GM21447 (cell line): ENCODE results near the gene PHLDA1.

Source experiments
- ATAC-seq: cut with Tn5 transposase; IDR thresholded peaks from one replicate; pipeline ENCODE4 v1.9.1; 2021; ENCODE audit not compliant: unreplicated experiment

Gene PHLDA1

DNA sequence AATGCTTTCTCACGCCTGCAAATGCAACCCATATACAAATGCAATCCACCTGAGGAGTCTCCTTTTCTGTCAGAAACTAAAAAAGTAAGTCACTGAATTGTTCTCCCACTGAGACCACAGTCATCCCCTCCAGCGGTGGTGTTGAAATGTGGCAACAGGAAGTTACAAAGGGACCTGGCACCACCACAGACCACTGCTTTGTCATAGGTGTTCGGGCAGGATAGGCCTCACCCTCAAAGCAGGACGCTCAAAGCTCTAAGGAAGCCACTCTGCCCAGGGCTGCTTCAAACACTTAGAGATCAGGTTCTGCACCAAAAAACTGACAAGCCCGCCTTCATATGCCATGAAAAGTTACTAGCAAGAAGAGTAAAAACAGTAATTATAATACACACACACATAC lies 11.3 kb downstream of the PHLDA1 start:
- peak; percentile 76 for ATAC-seq

GRCh38 chr12:76018672-76019071 lies 12.9 kb downstream of the PHLDA1 start:
- no peak for ATAC-seq

GRCh38 chr12:76018111-76018510 lies 13.5 kb downstream of the PHLDA1 start:
- no peak for ATAC-seq

DNA sequence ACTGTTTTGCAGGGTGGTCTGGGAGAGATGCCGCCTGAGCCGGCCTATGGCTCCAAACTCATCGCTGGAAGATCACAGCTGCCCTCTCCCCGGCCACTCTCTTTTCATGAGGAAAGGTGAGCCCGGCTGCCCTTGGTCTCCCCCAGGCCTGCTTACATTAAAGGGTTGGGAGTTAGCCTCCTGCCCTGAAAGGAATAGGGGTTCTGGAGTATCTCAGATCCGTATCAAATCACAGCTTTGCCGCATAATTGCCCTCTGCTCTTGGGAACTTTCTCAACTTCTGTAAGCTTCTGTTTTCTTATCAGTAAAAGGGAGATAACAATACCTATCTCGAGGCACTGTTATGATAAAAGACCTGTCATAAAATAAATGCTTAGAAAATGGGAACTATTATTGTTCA lies 17.6 kb downstream of the PHLDA1 start:
- no peak for ATAC-seq

DNA sequence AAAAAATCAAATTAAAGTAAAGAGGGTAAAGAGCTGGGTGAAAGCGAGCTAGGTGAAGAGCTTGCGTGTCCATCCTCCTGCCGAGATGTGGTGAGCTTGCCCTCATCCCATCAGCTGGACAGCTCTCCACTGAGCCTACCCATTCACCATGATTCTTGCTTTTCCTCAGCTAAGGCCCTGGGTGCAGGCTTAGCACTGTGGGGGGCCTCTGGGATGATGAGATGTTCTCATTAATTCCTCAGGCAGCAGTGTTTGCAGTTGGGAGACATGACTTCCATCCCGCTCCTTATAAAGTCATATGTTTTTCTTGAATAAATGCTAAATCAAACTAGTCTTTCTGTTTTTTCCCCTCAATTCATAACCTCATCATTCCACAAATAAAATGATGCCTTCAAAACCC lies 18.0 kb downstream of the PHLDA1 start:
- ATAC-seq: no peak

DNA sequence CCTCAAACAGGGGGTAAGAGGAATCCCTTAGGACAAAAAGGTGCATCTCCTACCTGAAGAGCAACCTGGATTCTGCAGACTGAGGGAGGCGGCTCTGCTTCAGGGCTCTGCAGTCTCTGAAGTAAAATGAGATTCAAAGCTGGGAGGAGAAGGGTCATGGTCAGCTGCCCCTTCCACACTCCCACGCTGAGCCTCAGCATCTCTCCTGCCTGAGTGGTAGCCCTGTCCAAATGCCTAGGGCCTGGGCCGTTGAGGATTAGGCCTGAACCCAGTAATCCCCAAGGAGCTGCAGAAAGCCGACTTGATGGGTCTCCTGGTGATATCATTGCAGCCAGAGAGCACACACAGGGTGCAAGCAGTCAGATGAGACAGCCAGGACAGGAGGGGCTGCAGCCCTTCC lies 18.9 kb downstream of the PHLDA1 start:
- no peak for ATAC-seq

DNA sequence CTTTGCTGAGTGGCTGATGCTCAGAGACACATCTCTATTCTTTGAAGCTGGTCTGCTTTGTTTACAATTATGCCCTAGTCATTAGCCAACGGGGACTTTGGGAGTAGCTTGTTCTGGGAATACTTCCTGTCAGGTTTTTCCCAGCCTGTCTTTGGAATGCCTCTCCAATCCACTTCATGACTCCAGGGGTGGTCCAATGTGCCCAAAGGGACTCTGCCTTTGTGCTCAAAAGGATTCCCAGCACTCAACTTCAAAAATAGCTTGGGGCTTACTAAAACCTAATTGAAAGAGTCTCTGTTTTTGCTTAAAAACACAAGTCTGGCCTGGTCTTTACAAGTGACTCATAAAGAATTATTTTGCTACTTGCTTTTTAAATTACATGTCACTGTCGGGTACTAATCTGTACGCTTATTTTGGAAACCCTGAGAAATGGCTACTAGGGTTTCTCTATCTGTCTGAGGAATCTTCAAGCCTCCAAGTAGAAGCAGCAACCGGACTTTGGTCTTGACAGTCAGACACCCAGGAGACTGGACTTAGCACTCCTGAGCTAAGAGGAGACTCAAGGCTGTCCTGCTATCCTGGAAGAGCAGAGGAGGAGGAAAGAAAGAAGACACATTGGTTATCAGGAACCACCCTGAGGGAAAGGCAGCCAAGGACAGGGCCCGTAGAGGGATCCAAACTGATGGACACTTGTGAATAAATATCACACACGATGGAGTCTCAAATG lies 20.7 kb downstream of the PHLDA1 start:
- ATAC-seq: no peak

- no peak for ATAC-seq
Observed at GRCh38 chr12:76008428-76008827, 23.1 kb downstream of the PHLDA1 start.

- no peak for ATAC-seq
Observed at GRCh38 chr12:76007640-76008039, 23.9 kb downstream of the PHLDA1 start.

GRCh38 chr12:76006028-76006925 lies 25.3 kb downstream of the PHLDA1 start:
- ATAC-seq: no peak

- no peak for ATAC-seq
Observed at GRCh38 chr12:76003355-76003638, 28.3 kb downstream of the PHLDA1 start.

GRCh38 chr12:76002598-76003354 lies 28.8 kb downstream of the PHLDA1 start:
- ATAC-seq: no peak

GRCh38 chr12:75998292-75999063 lies 33.1 kb downstream of the PHLDA1 start:
- no peak for ATAC-seq

GRCh38 chr12:75997658-75998057 lies 33.9 kb downstream of the PHLDA1 start:
- ATAC-seq: no peak

DNA sequence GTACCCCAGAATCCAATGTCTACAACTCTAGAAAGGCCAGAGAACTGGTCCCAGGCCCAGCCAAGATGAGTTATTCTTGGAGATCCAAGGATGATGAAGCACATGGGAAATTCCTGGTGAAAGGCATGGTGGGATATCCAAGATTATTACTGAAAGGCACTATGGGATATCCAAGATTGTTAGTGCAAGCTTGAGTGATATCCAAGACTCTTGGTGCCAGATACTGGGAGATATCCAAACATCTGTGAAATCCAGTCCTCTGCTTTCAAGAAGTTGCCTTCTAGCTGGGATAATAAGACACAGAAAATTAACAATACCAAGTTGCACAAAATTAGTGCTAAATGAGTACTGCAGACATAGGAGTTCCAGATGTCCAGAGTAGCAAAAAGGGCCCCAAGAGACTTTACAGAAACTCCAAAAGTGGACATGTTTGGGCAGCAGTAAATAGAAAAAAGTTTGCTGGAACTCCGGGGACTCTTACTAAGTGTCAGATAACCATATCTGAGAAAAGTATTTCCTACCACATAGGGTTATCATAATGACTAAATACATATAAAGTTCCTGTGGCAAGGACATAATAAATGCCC lies 34.6 kb downstream of the PHLDA1 start:
- ATAC-seq: no peak

GRCh38 chr12:75995691-75996090 lies 35.9 kb downstream of the PHLDA1 start:
- no peak for ATAC-seq

GRCh38 chr12:75994069-75994740 lies 37.4 kb downstream of the PHLDA1 start:
- no peak for ATAC-seq

GRCh38 chr12:75991753-75992152 lies 39.8 kb downstream of the PHLDA1 start:
- ATAC-seq: no peak

DNA sequence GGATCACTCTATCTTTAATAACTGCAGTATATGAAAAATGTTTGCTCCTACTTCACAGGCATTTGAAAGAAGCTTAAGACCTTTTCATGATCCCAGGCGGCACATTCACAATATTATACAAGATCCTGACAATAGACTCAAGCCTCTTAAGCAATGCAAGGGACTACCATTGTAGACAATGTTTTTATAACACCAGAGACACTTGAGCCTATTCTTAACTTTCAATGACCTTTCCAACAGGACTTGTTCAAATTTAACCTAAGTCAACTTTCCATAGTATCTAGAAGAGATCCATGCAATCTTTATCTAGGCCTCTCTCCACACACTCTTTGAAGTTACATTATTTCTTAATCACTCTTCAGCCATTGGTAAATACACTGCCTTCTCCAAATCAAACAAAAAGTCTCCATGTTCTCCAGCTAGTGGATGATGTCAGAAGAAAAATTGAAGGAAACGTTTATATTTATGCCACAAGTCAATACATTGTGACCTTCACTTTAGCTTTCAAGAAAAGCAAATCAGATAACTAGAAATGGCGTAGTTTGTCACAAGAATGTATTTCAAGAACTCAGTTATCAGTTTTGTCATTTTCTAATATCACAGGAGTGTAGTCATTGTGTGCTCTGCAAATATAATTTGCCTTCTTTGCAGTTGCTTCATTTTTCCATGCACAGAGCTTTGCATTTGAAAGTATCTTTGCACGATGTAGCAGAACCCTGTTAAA lies 41.2 kb downstream of the PHLDA1 start:
- no peak for ATAC-seq
